ENCODE measurements around the gene ITPR1. TPM values are rescaled to one million over a fixed set of nuclear protein-coding genes. Genes with fewer than 3 reads are reported as not detected.

The ITPR1 gene
- total and polyA plus RNA-seq, 10 of the 15 experiments (the other 5 are each of a cell fraction or from before 2014, with no cell fraction given): 12.2 to 239 (median 28.4) TPM

DNA sequence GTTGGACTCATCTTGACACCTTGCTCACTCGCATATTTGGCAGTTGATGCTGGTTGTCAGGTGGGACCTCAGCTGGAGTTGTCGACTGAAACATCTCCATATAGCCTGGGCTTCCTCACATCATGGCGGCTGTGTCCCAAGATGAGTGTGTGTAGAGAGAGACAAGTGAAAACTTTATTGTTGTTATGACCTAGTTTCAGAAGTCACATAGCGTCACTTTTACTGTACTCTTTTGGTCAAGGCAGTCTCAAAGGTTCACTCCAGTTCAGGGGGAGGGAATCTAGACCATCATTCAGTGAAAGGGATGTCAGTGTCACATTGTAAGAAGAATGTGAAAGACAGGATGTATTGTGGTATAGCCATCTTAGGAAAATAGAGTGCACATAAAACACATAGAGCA lies 214.2 kb downstream of the ITPR1 start (continued):
- TF ChIP-seq NFYB (IDR thresholded peaks at IDR 0.05; ENCODE audit: insufficient read depth, low read depth, low read length) (no peak), GATAD2B (conservative IDR thresholded peaks at IDR 0.05; ENCODE audit: low read depth) (no peak), IKZF1 (conservative IDR thresholded peaks at IDR 0.05) (no peak), SREBF2 (IDR thresholded peaks at IDR 0.05; ENCODE audit: low read length) (no peak), SUZ12 (IDR thresholded peaks at IDR 0.05; ENCODE audit: unreplicated experiment) (no peak), POLR2A (IDR thresholded peaks at IDR 0.05; ENCODE audit: low read depth, low read length) (no peak), BACH1 (IDR thresholded peaks at IDR 0.05; ENCODE audit: borderline replicate concordance) (no peak), SUPT20H (IDR thresholded peaks at IDR 0.05; ENCODE audit: borderline replicate concordance, control insufficient read depth, low read depth, low read length) (no peak)
- TF ChIP-seq, protein P1, sequence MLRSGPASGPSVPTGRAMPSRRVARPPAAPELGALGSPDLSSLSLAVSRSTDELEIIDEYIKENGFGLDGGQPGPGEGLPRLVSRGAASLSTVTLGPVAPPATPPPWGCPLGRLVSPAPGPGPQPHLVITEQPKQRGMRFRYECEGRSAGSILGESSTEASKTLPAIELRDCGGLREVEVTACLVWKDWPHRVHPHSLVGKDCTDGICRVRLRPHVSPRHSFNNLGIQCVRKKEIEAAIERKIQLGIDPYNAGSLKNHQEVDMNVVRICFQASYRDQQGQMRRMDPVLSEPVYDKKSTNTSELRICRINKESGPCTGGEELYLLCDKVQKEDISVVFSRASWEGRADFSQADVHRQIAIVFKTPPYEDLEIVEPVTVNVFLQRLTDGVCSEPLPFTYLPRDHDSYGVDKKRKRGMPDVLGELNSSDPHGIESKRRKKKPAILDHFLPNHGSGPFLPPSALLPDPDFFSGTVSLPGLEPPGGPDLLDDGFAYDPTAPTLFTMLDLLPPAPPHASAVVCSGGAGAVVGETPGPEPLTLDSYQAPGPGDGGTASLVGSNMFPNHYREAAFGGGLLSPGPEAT (IDR thresholded peaks at IDR 0.05; ENCODE audit: low read depth): no peak

DNA sequence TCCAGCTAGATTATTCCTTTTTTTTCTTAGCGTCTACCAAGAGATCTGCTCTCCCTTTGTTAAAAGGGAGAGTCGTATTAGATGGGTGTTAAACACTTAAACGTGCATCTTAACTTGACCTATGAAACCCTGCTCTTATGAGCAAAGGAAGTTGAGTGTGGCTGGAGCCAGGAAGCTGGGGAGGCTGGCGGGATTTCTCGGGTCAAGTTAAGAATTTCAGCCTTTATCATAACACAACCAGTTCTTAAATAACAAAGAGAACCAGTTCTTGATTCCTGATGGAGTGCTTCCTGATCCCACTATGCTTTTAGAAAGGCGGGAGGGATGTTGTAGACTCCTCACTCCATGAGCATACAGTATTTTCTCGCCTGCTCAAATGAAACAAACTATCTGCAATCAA lies 215.1 kb downstream of the ITPR1 start:
- no peak overlapping the region for H3K4me3 ChIP-seq
- in situ Hi-C loops (cut with MboI) (no loop called here), intact Hi-C loops (cut with micrococcal nuclease; ENCODE audit: unreplicated experiment) (no loop called here)
- no peak overlapping the region for H3K27ac ChIP-seq (ENCODE audit: control insufficient read depth, insufficient read depth)
- H4K20me1 ChIP-seq (ENCODE audit: control insufficient read depth, insufficient read depth): no peaks in the 10 kb centered on the region
- H3K9me3 ChIP-seq (replicated peaks; ENCODE audit: control insufficient read depth, insufficient read depth, low read length): no peaks in the 10 kb centered on the region
- 74% methylated on average over 7 of the region's 7 CpGs for WGBS (ENCODE audit: insufficient coverage, insufficient replicate concordance, low lambda C conversion rate, missing lambda C conversion rate)
- ChIA-PET SMC1A (ENCODE audit: uncharacterized antibody, unreplicated experiment) (no interaction called here), POLR2A (no interaction called here), RAD21 (ENCODE audit: unreplicated experiment) (no interaction called here), CTCF (no interaction called here)
- ATAC-seq: no peak
- no peaks in the 10 kb centered on the region for H3K27me3 ChIP-seq (replicated peaks in 1 of 2; ENCODE audit: control insufficient read depth in 2 of 2, insufficient read depth in 2 of 2, low read length in 1 of 2)
- TF ChIP-seq CBX3 (IDR thresholded peaks at IDR 0.05; ENCODE audit: borderline replicate concordance, low read depth) (no peak), ASH2L (IDR thresholded peaks at IDR 0.05; ENCODE audit: borderline replicate concordance, low read depth) (no peak)
- H3K4me2 ChIP-seq (ENCODE audit: control insufficient read depth, insufficient read depth): no peak overlapping the region
- no peak for DNase-seq (ENCODE audit: low read depth, low spot score)
- H3K36me3 ChIP-seq (ENCODE audit: control insufficient read depth in 2 of 2, insufficient read depth in 2 of 2, low read length in 1 of 2): peaks cover 8 to 17% of the 10 kb centered on the region in 2 experiments
- H3K9ac ChIP-seq (ENCODE audit: control insufficient read depth, insufficient read depth, low read length): no peak overlapping the region
- H3K4me1 ChIP-seq (ENCODE audit: control insufficient read depth, insufficient read depth, low read length): no peaks in the 10 kb centered on the region
- no peak for FAIRE-seq
- no TSS peak for BruUV-seq (replicated peaks)
- H2AFZ ChIP-seq (ENCODE audit: control insufficient read depth, low read depth, low read length): no peak overlapping the region
- H3K79me2 ChIP-seq (ENCODE audit: control insufficient read depth, insufficient read depth, low read length): no peaks in the 10 kb centered on the region

All from GM12878 (cell line).